Measurements from ENCODE around the gene TMEM182. TPM values are rescaled to one million over a fixed set of nuclear protein-coding genes. Genes with fewer than 3 reads are reported as not detected.

TMEM182 gene
- total and polyA plus RNA-seq, 9 of the 15 experiments (the other 6 are each of a cell fraction or from before 2014, with no cell fraction given): 5.2 to 11.4 (median 7.5) TPM

DNA sequence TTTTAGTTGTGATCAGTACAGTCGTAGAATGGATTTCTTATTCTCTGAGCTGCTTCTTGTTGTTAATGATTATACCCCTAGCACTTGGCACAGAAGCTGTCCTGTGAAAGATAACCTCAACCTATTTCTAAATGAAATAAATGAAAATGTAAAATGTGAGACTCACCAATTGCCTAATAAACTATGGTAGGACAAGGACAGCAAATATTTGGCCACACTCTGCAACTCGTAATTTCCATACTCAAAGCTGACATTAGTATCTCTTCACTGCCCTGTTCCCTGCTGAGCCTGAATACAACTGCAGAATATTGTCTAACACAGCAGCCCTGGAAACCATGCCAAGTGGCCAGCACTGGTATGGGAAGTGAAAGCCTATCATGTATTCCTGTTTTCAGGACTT lies 34.5 kb downstream of the TMEM182 start:
- ChIA-PET POLR2A (no interaction called here), CTCF (ENCODE audit: low intra/inter-chr PET ratio) (no interaction called here)
- Histone ChIP-seq H3K27ac (ENCODE audit: extremely low read depth, low read depth, low read length) (no peak overlapping the region), H3K4me2 (ENCODE audit: insufficient read depth, low read length) (no peak overlapping the region), H3K9me1 (ENCODE audit: control insufficient read depth, insufficient read depth, low read length) (no peaks in the 10 kb centered on the region), H3K4me1 (replicated peaks in 1 of 2; ENCODE audit: control insufficient read depth in 2 of 2, insufficient read depth in 2 of 2, low read length in 2 of 2) (no peaks in the 10 kb centered on the region; a peak in 1 of 5 replicates), H3K36me3 (ENCODE audit: control insufficient read depth, insufficient read depth, low read length) (peaks cover 10% of the 10 kb centered on the region; the same call in 2 of the 3 replicates), H3K9ac (ENCODE audit: insufficient read depth in 1 of 2, low read depth in 2 of 2, low read length in 2 of 2) (no peak overlapping the region), H3K4me3 (no peak overlapping the region), H3K79me2 (ENCODE audit: control insufficient read depth, insufficient read depth, low read length) (no peaks in the 10 kb centered on the region), H2AFZ (ENCODE audit: low read depth, low read length) (no peak overlapping the region), H4K20me1 (replicated peaks; ENCODE audit: control insufficient read depth, insufficient read depth, low read length) (no peaks in the 10 kb centered on the region), H3K9me3 (replicated peaks; ENCODE audit: control insufficient read depth, insufficient read depth, low read depth, low read length) (peaks cover 7% of the 10 kb centered on the region), H3K27me3 (ENCODE audit: control insufficient read depth in 2 of 2, insufficient read depth in 2 of 2, low read length in 2 of 2) (no peaks in the 10 kb centered on the region)
- DNase-seq (ENCODE audit: extremely low read depth in 1 of 4, low spot score in 3 of 4): no peak
- in situ Hi-C loops (cut with MboI) (no loop called here), intact Hi-C loops (cut with micrococcal nuclease) (no loop called here)
- no peak for ATAC-seq
- BruUV-seq (replicated peaks): no TSS peak
- 44% methylated on average over 2 of the region's 2 CpGs for WGBS (ENCODE audit: insufficient coverage, low coverage, missing lambda C conversion rate)
- TF ChIP-seq ZNF121 (CRISPR knock-in tag; conservative IDR thresholded peaks at IDR 0.05) (no peak), TRIM24 (IDR thresholded peaks at IDR 0.05) (no peak), BACH1 (tag; IDR thresholded peaks at IDR 0.05) (no peak), EHMT2 (IDR thresholded peaks at IDR 0.05) (no peak), PHF8 (IDR thresholded peaks at IDR 0.05; ENCODE audit: borderline replicate concordance, low read length) (no peak), ZNF318 (IDR thresholded peaks at IDR 0.05; ENCODE audit: borderline replicate concordance in 1 of 2, low read depth in 1 of 2) (no peak), PCBP1 (IDR thresholded peaks at IDR 0.05; ENCODE audit: low read depth, low read length, poor library complexity, severe bottlenecking) (no peak)
- no peak for FAIRE-seq

Data from K562 (cell line).